SJSA1 (cell line): ENCODE measurements around the gene RCAN3. TPM values are rescaled to one million over a fixed set of nuclear protein-coding genes. Genes with fewer than 3 reads are reported as not detected.
"Not testable (repeated sequence)": the region's sequence is repeated elsewhere in the genome, so short reads cannot be mapped to it uniquely, and the experiment has no call there.

Source experiments
- DNase-seq, 2 experiments: peaks; one replicate each; pipeline ENCODE4 v3.0.0-alpha.2; 2015 to 2020; ENCODE audit warnings: low spot score in 2 of 2, low read depth in 1 of 2
- H3K27ac ChIP-seq: fragments of 250-450 bp; sonication (Bioruptor Pico); 2 replicates; pipeline ENCODE4 v1.5.1; 2020; ENCODE audit warnings: mild to moderate bottlenecking, moderate library complexity
- H3K27me3 ChIP-seq: fragments of 250-450 bp; sonication (Bioruptor Pico); replicated peaks from 2 replicates; pipeline ENCODE4 v1.5.1; 2020; ENCODE audit warnings: mild to moderate bottlenecking, moderate library complexity
- H3K36me3 ChIP-seq: fragments of 250-450 bp; sonication (Bioruptor Pico); 2 replicates; pipeline ENCODE4 v1.5.1; 2020; ENCODE audit warnings: mild to moderate bottlenecking
- H3K4me1 ChIP-seq: fragments of 250-450 bp; sonication (Bioruptor Pico); replicated peaks from 2 replicates; pipeline ENCODE4 v1.6.1; 2021; ENCODE audit warnings: mild to moderate bottlenecking
- H3K4me3 ChIP-seq: fragments of 250-450 bp; sonication (Bioruptor Pico); 2 replicates; pipeline ENCODE4 v1.5.1; 2020; ENCODE audit warnings: mild to moderate bottlenecking
- H3K9me3 ChIP-seq: fragments of 250-450 bp; sonication (Bioruptor Pico); replicated peaks from 2 replicates; pipeline ENCODE4 v1.5.1; 2020; ENCODE audit warnings: mild to moderate bottlenecking
- total RNA-seq: library from RNA; depleted of rRNA; stranded (reverse); fragments of >200 nt; shearing (Covaris generic); gene quantifications from 2 replicates; pipeline ENCODE4 v1.2.3, GENCODE V29; 2014

The RCAN3 gene
- total RNA-seq, 1 experiment from 2014 or later, result 17.7 TPM

DNA sequence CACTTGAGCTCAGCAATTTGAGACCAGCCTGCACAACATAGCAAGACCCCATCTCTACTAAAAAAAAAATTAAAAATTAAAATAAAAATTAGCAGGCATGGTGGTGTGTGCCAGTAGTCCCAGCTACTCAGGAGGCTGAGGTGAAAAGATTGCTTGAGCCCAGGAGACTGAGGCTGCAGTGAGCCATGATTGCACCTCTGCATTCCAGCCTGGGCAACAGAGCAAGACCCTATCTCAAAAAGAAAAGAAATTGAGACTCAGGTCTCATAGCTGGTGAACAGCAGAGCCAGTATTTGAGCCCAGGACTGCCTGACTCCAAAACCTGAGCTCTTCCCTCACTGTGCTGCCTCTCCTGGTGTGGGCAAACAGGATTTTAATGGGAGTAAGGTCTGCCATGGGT, 28.4 kb upstream of the RCAN3 start:
- peaks cover 6% of the 10 kb centered on the region; the same call in 1 of the 2 replicates for H3K36me3 ChIP-seq

DNA sequence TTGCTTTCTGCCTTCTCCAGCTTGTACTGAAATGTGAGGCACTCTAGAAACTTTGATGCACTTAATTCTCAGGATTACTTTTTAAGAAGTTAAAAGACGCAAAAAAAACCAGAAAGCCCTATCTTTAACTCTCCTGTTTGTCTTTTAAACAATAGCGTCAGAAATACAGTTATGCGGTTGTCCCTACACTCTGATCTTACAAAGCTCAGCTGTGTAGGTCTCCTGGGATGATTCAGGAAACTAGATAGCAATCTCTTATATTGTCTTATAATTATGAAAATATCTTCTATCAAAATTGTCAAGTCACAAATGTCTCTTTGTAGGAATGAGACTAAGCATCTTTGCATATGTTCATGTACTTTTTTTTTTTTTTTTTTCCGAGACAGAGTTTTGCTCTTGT, 26.9 kb upstream of the RCAN3 start:
- DNase-seq, result no peak
- Histone ChIP-seq H3K36me3 (no peaks in the 10 kb centered on the region), H3K27me3 (no peaks in the 10 kb centered on the region), H3K4me1 (0 out of 2 replicates have a peak, but pooled peaks cover 4% of the 10 kb centered on the region), H3K4me3 (no peak overlapping the region), H3K9me3 (no peaks in the 10 kb centered on the region), H3K27ac (no peak overlapping the region)

More for the DNA sequence above, 28.4 kb upstream of the RCAN3 start:
- Histone ChIP-seq H3K27me3 (no peaks in the 10 kb centered on the region), H3K4me1 (0 out of 2 replicates have a peak, but pooled peaks cover 4% of the 10 kb centered on the region), H3K27ac (no peak overlapping the region), H3K9me3 (no peaks in the 10 kb centered on the region), H3K4me3 (no peak overlapping the region)
- no peak for DNase-seq

GRCh38 chr1:24476571-24476970, 26.1 kb upstream of the RCAN3 start:
- H3K4me3 ChIP-seq, result no peak overlapping the region
- H3K27me3 ChIP-seq, result no peaks in the 10 kb centered on the region
- H3K27ac ChIP-seq, result no peak overlapping the region
- no peak for DNase-seq
- 0 out of 2 replicates have a peak, but pooled peaks cover 4% of the 10 kb centered on the region for H3K4me1 ChIP-seq
- H3K36me3 ChIP-seq, result no peaks in the 10 kb centered on the region
- H3K9me3 ChIP-seq, result no peaks in the 10 kb centered on the region

DNA sequence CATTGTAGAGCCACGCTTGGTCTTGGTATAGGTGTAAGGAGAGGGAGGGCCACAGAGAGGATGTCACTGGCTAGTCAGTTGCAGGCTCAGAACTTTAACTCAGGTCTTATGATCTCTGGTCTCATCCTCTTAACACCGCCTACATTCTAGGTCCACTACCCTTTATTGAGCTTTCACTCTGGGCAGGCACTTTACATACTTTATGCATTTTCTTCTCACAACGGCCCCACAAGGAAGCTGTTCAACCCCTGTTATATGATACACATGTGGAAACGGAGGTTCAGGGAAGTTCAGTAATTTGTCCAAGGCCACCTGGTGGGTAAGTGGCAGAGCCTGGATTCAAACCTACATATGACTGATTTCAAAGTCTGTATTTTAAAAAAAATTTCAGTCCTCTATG, 25.3 kb upstream of the RCAN3 start:
- Histone ChIP-seq H3K27ac (no peak overlapping the region), H3K36me3 (no peaks in the 10 kb centered on the region), H3K9me3 (no peaks in the 10 kb centered on the region), H3K27me3 (no peaks in the 10 kb centered on the region), H3K4me1 (0 out of 2 replicates have a peak, but pooled peaks cover 4% of the 10 kb centered on the region), H3K4me3 (no peak overlapping the region)
- no peak for DNase-seq

DNA sequence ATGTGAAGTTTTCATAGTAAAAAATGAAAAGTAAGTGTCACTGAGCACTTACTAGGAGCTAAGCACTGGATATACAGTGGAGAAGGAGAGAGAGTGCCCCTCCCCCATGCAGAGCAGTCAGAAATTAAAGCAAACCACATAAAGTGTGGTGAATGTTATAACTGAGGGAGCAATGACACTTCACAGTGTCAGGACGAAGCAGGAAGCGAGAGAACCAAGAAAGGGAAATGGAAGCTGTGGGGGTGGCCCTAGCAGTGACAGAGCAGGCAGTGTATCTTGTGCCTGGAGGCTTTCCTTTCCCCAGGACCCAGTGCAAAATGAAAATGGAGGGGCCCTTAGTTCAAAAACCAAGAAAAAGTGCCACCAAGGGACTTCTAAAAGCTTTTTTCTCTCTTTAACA, 21.5 kb upstream of the RCAN3 start:
- 0 out of 2 replicates have a peak, but pooled peaks cover 4% of the 10 kb centered on the region for H3K4me1 ChIP-seq
- no peak overlapping the region for H3K4me3 ChIP-seq
- no peaks in the 10 kb centered on the region for H3K9me3 ChIP-seq
- DNase-seq, result no peak
- H3K36me3 ChIP-seq, result no peaks in the 10 kb centered on the region
- no peaks in the 10 kb centered on the region for H3K27me3 ChIP-seq
- H3K27ac ChIP-seq, result no peak overlapping the region

DNA sequence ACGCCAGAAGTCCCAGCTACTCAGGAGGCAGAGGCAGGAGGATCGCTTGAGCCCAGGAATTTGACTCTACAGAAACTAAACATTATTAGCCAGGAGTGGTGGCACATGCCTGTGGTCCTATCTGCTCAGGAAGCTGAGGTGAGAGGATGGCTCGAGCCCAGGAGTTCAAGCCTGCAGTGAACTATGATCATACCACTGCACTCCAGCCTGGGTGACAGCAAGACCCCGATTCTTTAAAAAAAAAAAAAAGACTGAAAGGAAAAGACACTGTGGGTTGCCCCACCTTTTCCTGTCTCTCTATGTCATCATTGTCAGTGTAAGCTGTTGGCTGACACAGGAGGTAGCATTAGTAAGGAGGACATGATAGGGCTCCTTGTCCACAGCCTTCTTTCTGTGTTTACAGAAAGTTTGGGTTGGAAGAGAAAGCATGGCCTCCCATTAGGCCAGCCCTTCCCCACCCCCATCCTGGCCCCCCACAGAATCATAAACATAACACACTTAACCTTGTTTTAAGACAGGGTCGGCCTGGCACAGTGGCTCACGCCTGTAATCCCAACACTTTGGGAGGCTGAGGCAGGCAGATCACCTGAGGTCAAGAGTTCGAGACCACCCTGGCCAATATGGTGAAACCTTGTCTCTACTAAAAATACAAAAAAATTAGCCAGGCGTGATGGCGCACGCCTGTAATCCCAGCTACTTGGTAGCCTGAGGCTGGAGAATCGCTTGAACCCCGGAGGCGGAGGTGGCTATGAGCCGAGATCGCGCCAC, 20.6 kb upstream of the RCAN3 start:
- no peaks in the 10 kb centered on the region for H3K9me3 ChIP-seq
- H3K4me3 ChIP-seq, result no peak overlapping the region
- H3K36me3 ChIP-seq, result no peaks in the 10 kb centered on the region
- no peak overlapping the region for H3K27ac ChIP-seq
- no peaks in the 10 kb centered on the region for H3K4me1 ChIP-seq
- no peak for DNase-seq
- H3K27me3 ChIP-seq, result no peaks in the 10 kb centered on the region

- Histone ChIP-seq H3K36me3 (no peaks in the 10 kb centered on the region), H3K9me3 (no peaks in the 10 kb centered on the region), H3K4me1 (no peaks in the 10 kb centered on the region), H3K4me3 (no peak overlapping the region), H3K27me3 (no peaks in the 10 kb centered on the region), H3K27ac (no peak overlapping the region)
- no peak for DNase-seq
Measured at GRCh38 chr1:24483441-24483840, 19.2 kb upstream of the RCAN3 start.

GRCh38 chr1:24484199-24484598, 18.4 kb upstream of the RCAN3 start:
- Histone ChIP-seq H3K4me3 (no peak overlapping the region), H3K36me3 (no peaks in the 10 kb centered on the region), H3K27me3 (no peaks in the 10 kb centered on the region), H3K27ac (no peak overlapping the region), H3K4me1 (no peaks in the 10 kb centered on the region), H3K9me3 (no peaks in the 10 kb centered on the region)
- DNase-seq, result no peak

DNA sequence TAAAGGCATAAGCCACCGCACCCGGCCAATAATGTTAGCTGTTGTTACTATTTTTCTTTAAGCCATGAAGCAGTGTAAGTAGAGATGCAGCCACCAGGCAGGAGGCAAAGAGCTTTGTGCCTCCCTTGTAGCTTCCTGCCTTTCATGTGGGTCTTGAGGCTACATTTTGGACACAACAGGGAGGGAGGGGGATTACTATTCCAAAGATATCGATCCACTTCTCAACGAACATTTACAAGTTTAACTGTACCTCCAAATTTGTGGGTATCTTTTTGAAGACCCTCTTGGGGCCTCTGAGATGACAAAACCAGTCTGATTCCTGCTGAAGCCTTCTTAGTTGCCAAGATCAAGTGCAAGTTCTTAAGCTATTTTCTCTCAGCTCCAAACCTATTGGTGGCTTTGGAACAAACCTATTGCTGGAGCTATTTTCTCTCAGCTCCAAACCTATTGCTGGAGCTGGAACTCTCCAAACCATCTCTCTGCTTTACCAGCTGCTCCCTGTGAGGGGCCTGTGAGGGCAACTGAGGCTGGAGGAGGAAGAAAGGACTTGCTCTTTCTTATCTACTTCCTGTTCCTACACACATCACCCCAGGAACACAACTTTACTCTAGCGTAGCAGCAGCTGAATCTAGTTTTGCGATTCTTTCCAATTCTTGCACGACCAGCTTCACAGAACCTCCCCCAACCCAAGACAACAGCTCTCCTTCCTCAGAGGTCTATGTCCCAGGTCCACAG, 16.1 kb upstream of the RCAN3 start:
- H3K27ac ChIP-seq, result no peak overlapping the region
- DNase-seq, result no peak
- H3K9me3 ChIP-seq, result 0 out of 2 replicates have a peak, but pooled peaks cover 3% of the 10 kb centered on the region
- H3K36me3 ChIP-seq, result no peaks in the 10 kb centered on the region
- no peak overlapping the region for H3K4me3 ChIP-seq
- H3K4me1 ChIP-seq, result no peaks in the 10 kb centered on the region
- no peaks in the 10 kb centered on the region for H3K27me3 ChIP-seq

- Histone ChIP-seq H3K27ac (no peak overlapping the region), H3K9me3 (0 out of 2 replicates have a peak, but pooled peaks cover 3% of the 10 kb centered on the region), H3K4me1 (no peaks in the 10 kb centered on the region), H3K4me3 (no peak overlapping the region), H3K27me3 (no peaks in the 10 kb centered on the region), H3K36me3 (no peaks in the 10 kb centered on the region)
- no peak for DNase-seq
Measured at GRCh38 chr1:24487455-24487854, 15.2 kb upstream of the RCAN3 start.

DNA sequence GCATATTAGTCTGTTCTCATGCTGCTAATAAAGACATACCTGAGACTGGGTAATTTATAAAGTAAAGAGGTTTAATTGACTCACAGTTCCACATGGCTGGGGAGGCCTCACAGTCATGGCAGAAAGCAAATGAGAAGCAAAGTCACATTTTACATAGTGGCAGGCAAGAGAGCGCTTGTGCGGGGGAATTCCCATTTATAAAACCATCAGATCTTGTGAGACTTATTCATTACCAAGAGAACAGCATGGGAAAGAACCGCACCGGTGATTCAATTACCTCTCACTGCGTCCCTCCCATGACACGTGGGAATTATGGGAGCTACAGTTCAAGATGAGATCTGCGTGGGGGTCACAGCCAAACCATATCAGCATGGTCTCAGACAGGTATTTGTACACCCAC, 14.5 kb upstream of the RCAN3 start:
- not testable (repeated sequence) for H3K4me1 ChIP-seq

GRCh38 chr1:24489674-24490073, 13.0 kb upstream of the RCAN3 start:
- Histone ChIP-seq H3K36me3 (no peaks in the 10 kb centered on the region), H3K4me3 (no peak overlapping the region), H3K27ac (no peak overlapping the region), H3K4me1 (no peaks in the 10 kb centered on the region), H3K9me3 (0 out of 2 replicates have a peak, but pooled peaks cover 3% of the 10 kb centered on the region), H3K27me3 (no peaks in the 10 kb centered on the region)
- DNase-seq, result no peak

More for the DNA sequence above, 14.5 kb upstream of the RCAN3 start:
- H3K4me3 ChIP-seq, H3K27ac ChIP-seq, H3K36me3 ChIP-seq, H3K9me3 ChIP-seq, DNase-seq, H3K27me3 ChIP-seq: not testable (repeated sequence)

DNA sequence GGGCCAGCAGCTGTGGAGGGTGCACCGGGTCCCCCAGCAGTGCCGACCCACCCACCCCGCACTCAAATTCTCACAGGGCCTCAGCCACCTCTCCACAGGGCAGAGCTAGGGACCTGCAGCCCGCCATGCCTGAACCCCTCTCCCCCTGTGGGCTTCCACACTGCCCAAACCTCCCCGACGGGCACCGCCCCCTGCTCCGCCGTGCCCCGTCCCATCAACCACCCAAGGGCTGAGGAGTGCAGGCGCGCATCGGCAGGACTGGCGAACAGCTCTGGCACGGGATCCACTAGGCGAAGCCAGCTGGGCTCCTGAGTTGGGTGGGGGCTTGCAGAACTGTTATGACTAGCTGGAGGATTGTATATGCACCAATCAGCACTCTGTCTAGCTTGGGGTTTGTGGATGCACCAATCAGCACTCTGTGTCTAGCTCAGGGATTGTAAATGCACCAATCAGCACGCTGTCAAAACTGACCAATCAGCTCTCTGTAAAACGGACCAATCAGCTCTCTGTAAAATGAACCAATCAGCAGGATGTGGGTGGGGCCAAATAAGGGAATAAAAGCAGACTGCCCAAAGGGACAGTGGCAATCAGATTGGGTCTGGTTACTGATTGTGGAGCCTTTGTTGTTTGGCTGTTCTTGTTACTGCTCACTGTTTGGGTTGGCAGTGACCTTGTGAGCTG, 12.4 kb upstream of the RCAN3 start:
- no peak for DNase-seq
- H3K27ac ChIP-seq, result no peak overlapping the region
- no peaks in the 10 kb centered on the region for H3K4me1 ChIP-seq
- 0 out of 2 replicates have a peak, but pooled peaks cover 3% of the 10 kb centered on the region for H3K9me3 ChIP-seq
- no peak overlapping the region for H3K4me3 ChIP-seq
- no peaks in the 10 kb centered on the region for H3K36me3 ChIP-seq
- no peaks in the 10 kb centered on the region for H3K27me3 ChIP-seq
